AG09319 (cell line): ENCODE results near the gene ANO7.

ENCODE experiments used
- DNase-seq: peaks from one replicate; pipeline ENCODE4 v3.0.0-alpha.2; 2010; ENCODE audit warnings: low read depth; ENCODE audit errors: extremely low read depth
- TF ChIP-seq, protein P1 (sequence below): IDR thresholded peaks from 2 replicates; pipeline ENCODE4 v1.5.1; 2011; ENCODE audit warnings: low read depth, mild to moderate bottlenecking, inconsistent platforms, low read length, moderate library complexity

ANO7 gene

DNA sequence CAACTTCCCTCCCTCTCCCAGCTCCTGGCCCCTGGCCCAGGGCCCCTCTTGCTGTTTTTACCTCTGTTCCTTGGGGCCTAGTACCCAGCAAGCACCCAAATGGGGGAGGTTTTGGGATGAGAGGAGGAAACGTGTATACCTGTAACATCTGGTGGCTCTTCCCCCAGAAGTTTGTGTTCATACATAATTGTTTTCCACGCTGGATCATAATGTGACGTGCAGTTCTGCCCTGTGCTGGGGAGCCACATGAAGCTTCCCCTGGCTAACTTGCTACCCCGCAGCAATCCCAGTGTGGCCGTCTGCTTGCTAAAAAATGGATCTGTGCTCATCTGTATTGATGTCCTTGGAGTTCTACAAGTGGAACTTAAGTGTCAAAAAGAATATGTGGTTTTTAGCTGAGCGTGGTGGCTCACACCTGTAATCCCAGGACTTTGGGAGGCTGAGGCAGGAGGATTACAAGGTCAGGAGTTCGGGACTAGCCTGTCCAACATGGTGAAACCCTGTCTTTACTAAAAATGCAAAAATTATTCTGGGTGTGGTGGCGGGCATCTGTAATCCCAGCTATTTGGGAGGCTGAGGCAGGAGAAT, 36.5 kb downstream of the ANO7 start:
- no peak for DNase-seq
- TF ChIP-seq, protein P1, sequence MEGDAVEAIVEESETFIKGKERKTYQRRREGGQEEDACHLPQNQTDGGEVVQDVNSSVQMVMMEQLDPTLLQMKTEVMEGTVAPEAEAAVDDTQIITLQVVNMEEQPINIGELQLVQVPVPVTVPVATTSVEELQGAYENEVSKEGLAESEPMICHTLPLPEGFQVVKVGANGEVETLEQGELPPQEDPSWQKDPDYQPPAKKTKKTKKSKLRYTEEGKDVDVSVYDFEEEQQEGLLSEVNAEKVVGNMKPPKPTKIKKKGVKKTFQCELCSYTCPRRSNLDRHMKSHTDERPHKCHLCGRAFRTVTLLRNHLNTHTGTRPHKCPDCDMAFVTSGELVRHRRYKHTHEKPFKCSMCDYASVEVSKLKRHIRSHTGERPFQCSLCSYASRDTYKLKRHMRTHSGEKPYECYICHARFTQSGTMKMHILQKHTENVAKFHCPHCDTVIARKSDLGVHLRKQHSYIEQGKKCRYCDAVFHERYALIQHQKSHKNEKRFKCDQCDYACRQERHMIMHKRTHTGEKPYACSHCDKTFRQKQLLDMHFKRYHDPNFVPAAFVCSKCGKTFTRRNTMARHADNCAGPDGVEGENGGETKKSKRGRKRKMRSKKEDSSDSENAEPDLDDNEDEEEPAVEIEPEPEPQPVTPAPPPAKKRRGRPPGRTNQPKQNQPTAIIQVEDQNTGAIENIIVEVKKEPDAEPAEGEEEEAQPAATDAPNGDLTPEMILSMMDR, result no peak

DNA sequence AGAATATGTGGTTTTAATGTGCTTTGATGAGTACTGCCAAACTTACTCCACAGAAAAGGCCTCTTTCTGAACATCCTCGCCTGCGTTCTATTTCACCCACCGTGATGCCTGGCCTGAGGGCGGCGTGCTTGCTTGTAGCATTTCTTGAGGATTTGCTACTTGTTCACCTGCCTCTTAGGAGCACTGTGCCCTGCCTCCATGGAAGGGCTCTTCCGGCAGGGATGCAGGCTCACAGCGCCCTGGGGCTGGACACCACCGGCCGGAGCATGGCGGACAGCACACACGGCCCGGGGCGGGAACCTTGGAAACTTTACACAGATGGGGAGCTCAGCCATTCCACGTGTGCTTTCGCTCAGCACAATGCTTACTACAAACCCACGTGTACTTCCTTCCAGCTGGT, 37.1 kb downstream of the ANO7 start:
- DNase-seq, result no peak
- TF ChIP-seq, protein P1, result no peak

DNA sequence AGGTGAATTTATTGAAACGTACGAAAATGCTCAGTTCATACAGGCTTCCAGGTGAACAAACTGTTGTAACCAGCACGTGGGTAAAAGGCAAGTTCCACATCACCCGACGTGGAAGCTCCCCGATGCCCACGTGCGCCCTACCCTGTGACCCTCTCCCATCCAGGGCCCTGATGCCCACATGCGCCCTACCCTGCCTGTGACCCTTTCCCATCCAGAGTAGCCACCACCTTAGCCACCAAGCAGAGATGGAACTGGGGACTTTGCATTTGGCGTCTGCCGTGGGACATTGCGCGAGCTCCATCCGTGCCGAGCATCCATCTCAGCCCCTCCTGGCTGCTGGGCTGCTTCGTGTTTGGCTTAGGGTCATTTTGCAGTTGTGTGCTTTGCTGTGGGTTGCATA, 37.5 kb downstream of the ANO7 start:
- no peak for DNase-seq
- TF ChIP-seq, protein P1, result no peak

DNA sequence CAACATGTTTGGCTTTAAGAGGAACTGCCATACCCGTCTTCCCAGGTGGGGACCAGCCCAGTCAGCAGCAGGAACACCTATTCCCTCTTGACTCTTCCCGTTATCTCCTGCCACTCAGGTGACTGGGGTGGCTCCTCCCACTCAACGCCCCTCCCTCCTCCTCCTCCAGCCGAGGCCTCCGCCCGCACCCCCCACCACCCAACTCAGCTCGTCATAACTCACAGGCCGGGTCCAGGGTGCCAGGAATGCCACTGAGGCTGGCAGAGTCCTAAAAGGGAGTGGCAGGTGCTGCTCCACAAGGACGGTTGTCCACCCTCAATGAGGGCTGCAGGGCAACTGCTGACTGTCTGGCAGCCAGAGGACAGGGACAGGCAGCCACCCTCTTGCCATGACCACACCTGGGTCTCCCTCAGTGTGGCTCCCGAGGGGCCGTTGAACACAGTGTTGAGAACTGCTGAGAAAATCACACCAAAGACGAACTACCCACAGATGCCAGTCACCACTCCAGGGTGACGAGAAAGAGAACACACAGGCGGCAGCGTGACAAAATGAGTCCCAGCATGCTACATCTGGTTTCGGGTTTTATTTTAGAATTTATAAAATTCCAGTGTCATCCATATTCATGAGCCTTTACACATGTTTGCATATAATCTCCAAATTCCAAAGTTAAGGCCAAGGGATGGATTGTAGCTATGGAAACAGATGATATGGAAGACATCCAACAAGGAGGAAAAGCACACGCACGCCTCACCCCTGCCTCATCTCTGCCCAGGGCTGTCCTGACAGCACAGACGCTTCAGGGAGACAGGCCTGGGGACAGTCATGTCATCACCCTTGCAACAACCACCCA, 38.5 kb downstream of the ANO7 start:
- DNase-seq, result no peak
- TF ChIP-seq, protein P1, result no peak

DNA sequence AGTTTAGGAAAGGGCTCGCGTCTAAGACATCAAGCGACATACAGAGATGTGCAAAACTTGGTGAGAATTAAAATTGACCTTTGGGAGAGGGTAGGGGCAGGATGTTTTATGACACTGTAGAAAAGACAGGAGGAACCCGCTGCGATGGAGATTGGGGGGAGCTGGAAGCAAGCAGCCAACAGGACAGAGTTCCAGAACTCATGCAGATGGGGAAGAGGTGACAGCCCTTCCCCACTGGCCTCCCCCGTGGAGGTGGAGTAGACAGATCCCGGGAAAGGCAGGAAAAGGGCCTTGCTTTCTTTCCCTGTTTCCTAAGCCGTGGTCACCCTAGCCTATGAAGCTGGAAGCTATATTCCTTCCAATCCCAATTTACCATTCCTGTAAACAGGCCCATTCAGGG, 39.1 kb downstream of the ANO7 start:
- TF ChIP-seq, protein P1, result no peak
- no peak for DNase-seq

DNA sequence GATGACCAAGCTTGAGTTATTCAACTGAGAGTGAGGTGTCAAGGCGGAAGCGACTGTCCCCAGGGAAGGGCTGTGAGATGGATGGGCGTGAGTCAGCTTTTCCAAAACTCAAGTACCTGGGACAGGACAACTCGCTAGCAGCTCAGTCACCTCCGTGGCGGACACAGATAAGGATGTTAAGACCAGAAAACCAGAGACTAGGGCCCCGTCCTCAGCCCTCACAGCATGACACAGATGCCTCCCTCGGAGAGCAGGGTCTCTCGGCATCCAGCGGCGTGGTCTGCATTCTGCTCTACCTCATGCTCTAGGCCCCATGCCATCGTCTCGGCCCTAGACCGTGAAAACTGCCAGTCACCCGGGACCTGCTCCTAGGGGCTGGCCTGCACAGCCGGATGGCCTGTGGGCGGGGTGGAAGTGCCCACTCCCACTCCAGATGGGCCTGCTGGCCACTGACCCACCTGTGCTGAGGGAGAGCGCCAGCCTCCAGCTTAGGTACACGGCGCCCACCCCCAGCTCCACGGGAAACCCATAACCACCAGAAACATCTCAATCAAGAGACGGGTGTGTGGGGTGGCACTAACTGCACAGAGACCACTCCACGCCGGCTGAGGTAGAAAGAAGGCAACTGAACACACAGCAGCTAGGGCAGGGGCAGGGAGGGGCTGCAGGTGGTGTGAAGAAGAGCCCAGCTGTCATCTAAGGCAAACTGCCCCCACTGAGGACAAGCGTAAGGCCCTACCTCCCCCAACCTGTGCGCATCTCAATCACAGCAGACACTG, 39.8 kb downstream of the ANO7 start:
- TF ChIP-seq, protein P1, result no peak
- DNase-seq, result no peak

DNA sequence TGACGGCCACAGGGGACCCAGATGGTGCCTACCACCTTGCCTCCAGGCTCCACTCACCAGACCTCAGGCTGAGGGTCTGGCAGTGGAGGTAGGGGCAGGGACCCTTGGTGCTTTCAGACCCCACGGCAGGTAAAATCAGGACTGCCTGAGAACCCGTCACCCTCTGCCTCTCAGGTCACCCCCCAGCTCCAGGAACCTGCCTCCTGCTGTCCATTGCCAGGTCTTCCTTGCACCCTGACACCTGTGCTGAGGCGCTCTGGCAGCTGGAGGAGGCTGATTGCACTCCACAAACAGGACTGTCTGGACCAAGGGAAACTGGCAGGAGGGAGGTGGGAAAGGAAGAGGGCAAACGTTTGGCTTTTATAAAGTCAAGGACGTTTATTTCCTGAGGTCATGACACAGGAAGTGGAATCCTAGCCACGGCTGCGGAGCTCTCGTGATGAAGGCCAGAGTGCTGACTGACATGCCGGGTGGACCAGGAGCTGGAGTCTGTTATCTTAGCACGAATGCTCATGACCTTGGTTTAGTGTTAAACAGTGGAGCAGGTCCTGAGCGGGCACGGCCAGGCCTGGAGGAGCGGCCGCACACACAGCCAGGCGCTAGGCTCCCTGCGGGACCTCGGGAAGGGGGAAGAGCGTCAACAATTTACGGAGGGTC, 40.5 kb downstream of the ANO7 start:
- no peak for DNase-seq
- TF ChIP-seq, protein P1, result no peak
